Fibroblast of skin of abdomen (primary cell): ENCODE results near the gene CAB39.
"Not testable (repeated sequence)": the region's sequence is repeated elsewhere in the genome, so short reads cannot be mapped to it uniquely, and the experiment has no call there.

Experiments
- DNase-seq: peaks from one replicate; pipeline ENCODE4 v3.0.0-alpha.2; 2013

Gene CAB39

DNA sequence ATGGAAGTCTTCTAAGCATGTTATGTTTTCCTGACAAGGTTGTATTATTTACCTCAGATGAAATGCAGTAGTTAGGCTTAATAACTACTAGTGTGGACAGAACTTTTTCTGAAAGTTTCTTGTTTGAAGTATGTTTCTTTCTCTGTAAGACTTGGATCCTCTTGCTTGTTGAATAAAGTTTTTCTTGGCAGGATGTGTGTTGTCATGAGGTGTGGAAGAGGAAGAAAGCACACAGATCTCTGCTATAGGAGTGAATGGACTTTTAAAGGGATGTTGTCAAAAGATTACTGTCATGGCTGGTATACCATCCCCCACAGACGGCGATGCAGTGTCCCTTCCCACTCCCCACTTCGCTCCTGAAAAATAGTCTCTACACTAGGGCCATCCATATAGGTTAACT is 2.6 kb downstream of the CAB39 start:
- no peak for DNase-seq

DNA sequence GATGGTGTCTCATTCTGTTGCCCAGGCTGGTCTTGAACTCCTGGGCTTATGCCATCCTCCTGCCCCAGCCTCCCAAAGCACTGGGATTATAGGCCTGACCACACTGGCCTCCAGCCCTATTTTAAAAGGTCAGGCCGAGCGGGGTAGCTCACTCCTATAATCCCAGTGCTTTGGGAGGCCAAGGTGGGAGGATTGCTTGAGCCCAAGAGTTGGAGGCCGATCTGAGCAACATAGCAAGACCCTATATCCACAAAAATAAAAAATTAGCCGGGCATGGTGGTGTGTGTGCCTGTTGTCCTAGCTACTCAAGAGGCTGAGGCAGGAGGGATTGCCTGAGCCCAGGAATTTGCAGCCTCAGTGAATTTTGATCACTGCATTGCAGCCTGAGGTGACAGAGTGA is 3.9 kb downstream of the CAB39 start:
- no peak for DNase-seq

DNA sequence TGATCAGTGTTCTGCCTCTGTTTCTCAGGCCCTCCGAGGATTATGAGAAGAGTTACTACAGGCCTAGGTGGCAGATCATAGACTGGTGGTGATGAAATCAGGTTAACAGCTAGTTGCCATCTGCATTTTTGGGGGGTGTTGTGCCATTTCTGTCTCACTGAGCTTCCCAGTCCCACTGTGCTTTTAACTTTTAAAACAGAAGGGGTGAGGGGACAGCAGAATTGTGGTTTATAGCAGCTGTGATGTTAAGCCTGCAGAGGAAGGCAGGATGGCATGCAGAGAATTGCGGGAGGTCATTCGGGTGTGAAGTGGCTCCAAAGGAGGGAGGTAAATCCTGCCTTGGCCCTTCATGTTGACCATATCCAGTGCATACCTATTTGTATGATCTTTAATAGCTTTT is 5.0 kb downstream of the CAB39 start:
- peak; percentile 21 for DNase-seq

DNA sequence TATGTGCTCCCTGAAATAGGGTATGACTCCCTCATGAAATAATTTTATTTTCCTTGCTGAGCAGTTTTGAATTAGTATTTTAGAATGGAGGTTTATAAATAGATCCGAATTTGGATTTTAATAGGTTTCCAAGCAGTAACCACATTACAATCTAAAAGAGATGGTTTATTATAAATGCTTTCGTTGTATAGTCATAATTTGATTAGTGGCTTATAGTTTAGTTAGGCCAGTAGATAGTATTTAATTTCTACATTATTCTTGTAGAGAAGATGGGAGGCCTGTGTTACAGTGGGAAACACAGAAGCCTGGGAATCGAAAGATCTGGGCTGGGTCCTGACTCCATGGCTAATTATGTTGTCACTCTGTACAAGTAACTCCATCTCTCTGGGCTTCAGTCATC is 6.7 kb downstream of the CAB39 start:
- DNase-seq = no peak

DNA sequence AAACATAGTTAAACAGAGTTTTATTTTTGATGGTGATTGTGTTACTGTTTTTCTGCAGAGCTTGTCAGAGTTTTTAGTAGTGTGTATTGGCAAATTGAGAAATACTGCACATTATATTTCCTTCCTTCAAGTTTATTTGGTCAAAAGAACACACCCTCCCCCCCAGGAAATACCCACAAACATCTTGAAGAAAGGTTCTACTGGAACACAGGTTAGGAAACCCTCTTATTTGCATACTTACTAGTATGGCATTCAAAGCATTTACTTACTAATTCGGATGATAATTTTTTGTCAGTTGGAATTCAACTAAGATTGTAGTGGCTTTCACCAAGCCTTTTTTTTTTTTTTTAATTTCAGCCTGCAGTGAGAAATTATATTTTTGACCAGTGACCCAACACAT is 9.1 kb downstream of the CAB39 start:
- DNase-seq = peak; percentile 50

DNA sequence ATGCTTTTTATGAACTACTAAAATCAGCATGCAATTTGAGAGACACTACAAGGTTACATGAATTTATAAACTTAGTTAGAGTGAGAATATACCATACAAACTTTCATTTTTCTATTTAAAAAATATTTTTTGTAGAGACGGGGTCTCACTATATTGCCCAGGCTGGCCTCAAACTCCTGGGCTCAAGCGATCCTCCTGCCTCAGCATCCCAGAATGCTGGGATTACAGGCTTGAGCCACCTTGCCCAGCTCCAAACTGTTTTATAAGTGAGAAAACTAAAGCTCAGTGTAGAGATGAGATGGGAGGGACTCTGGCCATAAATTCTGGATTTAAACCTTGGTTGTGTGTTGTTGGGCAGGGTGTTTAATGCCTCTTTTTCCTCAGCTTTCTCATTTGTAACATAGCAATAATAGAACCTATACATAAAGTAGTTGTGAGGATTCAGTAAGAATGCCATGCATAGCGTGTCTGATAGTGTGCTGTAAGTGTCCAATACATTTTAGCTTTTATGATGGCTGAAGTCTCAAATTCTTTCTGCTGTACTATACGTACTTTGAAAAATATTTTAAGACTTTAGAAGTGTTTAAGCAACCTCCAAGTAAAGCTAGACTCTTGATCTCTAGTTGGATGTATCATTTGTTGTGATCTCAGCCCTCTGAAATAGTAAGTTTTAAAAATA is 9.7 kb downstream of the CAB39 start:
- no peak for DNase-seq

DNA sequence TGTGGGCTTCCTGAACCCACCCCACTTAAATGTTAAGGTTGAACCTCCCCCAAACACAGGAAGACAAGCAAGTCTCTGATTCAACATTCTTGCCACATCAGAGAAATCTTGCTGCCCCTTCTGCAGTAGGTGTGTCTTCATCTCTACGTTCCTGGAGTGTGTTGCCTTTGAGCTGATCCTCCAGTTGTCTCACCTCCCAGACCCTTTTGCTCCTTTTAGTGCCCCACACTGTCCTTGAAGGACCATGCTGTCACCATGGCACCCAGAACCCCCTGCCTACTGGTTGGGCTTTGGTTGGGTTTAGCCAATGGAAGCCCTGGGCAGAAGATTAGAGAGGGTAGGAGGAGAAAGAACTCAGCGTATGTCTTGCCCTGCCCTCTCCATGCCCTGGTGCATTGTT is 10.7 kb downstream of the CAB39 start:
- no peak for DNase-seq

DNA sequence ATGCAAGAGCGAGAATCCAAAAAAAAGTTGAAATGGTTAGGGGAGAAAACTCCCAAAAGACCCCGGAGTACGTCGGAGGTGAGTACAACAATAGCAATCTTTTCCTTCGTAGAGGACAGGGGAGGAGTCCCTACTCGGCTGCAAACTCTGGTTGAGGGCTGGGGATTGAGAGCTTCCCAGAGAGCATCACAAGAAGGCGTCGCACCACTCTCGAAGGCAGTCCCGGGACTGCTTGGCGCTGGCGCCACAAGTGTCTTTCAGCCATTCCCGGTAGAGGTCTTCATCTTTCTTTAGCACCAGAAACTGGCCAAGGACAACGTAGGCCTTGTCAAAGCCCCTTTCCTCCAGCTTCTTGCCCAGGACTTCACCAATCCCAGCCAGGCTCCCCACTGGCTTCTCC is 12.3 kb downstream of the CAB39 start:
- DNase-seq = not testable (repeated sequence)

DNA sequence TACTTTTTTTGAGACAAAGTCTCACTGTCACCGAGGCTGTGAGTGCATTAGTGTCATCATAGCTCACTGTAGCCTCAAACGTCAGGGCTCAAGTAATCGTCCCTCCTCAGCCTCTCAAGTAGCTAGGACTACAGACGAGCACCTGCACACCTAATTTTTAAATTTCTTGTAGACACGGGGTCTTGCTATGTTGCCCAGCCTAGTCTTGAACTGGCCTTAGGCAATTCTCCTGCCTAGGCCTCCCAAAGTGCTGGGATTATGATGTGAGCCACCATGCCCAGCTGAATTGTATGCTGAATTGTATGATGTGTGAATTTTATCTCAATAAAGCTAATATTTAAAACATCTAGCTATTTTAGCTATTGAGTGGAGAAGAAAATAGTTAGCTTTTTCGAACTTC is 18.9 kb downstream of the CAB39 start:
- no peak for DNase-seq

DNA sequence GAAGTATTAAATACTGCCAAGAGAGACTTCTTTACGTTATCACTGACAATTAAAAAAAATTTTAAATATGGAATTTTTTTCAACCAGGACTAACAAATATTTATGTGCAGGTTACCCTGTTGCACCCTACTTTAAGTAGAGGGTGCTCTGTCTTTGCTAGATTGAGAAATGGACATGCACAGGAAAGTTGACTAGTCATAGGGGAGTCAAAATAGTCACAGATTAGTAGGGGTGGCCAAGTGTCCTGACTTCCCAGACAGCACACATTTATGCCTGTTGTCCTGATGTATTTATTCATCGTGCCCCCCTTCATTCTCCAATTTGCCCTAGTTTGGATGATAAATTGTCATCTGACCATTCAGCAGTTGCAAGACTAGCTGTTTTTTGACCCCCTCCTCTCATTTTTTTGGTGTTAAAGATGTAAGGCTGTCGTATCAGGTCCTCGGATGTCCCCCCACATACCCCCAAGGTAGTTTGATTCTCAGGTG is 20.3 kb downstream of the CAB39 start:
- no peak for DNase-seq

DNA sequence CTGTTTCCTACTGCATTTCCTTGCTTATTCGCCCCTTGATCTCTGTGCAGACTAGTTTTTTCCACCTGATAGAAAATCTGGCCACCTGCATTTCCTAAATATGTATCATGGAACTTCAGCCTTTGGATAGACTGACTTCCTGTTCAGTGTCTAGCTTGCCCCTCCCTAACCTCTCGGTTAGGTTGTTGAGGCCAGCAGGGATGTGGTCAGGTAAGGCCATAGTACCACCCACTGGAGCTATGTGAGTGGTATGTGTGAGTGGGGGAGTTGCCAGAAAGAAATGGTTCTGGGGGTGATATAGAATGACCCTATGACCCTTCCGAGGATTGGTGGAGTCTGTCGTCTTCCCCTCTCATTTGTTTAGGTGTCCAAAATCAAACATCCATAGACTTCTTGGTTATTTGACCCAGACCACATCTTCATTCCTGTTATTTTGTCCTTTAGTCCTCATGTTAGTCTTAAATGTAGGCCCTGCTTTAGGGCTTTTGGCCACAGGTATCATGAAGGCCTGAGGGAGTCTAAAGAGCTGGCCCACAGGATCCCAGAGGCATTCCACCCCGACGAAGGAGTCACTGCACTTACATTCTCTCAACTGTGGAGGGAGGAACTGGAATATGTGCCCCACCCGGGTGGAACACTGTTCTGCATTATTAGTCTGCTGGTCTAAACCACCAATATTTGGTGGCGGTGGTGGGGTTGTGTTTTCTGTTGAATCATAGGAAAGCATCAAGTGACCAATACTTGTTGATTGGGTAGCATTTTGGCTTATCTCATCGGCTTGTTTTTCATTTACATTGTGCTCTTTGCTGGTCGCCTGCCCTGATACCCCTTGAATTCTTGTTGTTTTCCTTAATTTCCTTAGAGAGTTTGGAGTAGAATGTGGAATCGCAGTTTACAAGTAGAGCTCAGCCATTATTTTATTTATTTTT is 21.9 kb downstream of the CAB39 start:
- DNase-seq = no peak

DNA sequence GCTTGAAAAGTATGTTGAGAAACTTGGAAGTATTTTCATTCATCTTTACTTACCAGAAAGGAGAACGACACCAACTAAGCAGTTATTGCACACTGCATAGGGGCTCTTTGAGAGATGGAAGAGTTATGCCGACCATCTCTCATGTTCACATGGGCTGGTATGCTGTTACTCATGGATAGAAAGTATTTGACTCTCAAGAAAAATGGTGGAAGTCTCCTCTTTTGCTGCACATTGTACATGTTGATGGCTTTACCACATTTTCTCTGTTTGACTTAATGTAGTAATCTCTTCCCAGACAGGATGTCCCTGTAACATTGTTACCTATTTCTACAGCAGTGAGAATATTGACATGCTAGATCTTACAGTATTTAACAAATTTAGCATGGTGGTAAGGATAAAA is 23.2 kb downstream of the CAB39 start:
- DNase-seq = no peak

DNA sequence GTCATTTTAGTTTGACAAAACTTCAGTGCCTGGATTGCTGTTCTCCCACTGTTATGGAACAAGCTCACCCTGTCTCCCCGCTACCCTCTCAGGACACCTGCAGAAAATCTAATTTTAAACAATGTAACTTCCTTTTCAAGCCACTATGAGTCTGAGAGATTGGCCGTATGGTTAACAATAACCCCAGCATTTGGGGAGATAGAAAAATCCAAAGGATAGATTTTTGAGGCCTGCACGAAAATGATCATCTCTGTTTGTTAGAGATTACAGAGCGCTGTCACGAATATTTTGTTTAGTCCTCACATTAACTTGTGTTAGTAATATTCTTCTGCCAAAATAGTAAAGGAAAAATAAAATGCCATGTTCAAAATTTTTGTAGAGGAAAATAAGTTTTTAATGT is 24.7 kb downstream of the CAB39 start:
- no peak for DNase-seq

DNA sequence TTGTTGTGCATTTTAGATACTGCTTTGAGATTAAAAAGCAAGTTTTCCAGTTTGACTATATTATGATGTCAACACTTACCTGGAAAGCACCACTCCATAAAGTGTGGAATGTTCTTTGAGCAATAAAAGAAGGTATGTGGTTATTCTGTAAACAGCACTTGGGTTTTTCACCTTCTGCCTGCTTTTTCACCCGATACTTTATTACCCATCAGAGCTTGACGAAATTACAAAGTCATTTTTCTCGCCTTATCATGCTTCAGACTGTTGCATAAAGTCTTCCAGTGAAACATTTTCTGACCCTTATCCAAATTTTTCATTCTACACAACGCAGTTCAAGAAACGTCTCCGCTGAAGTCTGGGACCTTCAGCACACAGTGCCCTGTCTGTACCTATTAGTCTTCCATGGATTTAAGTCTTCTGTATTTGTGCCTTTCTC is 25.2 kb downstream of the CAB39 start:
- no peak for DNase-seq

DNA sequence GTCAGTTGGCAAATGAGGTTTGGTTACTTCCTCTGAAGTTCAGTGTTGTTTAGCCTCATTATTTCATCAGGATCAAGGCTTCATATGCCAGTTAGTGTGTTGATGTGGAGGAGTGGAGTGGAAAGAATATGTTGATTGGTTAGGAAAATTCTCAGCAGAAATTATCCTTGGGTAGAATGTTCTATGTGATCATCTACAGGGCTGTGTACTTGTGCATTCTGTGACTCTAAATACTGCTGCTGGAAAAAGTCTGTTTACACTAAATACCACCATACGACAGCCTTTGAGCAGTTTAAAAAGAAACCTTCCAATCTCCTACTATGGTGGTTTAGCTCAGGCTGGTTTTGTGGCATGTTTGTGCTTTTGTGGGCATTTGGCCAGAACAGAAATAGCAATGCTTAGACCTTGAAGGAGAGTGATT is 25.8 kb downstream of the CAB39 start:
- DNase-seq = peak; percentile 41

DNA sequence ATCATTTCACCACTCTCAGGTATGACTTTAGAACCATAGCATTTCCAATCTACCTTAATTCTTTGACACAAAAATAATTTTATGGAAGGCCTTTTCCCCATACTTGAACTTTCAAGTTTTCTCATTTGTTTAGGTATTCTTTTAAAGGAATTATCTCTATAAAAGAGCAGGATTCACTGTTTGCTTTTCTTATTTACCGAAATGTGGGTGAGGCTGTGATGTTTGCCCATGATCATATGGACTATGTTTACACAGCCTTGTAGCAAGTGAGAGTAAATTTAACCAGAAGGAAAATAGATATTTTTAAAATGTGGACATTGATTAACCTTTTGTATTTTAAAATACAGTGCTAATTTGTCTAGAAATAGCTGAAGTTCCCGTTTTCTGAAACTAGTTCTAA is 26.3 kb downstream of the CAB39 start:
- no peak for DNase-seq

DNA sequence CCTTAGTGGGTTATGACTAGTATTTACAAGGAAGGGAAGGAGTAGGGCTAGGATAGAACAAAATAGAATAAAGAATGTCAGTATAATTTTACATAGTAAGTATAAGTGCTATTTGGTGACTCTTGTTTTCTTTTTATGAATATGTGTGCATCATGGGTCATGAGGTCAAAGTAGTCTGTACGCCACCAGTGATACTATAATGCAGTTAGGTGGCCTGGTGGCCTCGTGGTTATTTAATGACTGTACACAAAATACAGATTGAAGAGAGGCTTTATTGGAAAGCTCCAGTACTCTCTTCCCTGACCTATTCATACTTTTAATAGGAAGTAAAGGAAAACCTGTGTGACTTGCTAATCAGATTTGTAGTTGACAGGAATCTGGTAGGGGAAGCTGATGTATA is 27.3 kb downstream of the CAB39 start:
- DNase-seq = no peak

DNA sequence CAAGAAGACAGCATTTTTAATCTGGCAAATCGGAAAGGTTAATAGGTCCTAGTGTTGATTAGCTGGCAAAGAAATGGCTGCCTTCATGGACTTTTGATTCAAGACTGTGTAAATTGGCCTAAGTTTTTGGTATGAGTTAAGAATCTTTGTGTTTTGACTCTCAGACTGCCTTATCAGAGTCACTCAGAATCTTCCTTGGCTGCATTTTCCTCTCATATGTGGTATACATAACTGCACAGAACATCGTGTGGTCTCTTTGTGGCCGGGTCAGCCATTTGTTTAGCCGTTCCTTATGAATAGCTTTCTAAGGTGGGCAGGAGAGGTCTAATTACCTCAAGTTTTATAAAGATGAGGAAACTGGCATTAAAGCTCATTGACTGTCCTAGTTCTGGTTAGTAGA is 30.1 kb downstream of the CAB39 start:
- DNase-seq = no peak

DNA sequence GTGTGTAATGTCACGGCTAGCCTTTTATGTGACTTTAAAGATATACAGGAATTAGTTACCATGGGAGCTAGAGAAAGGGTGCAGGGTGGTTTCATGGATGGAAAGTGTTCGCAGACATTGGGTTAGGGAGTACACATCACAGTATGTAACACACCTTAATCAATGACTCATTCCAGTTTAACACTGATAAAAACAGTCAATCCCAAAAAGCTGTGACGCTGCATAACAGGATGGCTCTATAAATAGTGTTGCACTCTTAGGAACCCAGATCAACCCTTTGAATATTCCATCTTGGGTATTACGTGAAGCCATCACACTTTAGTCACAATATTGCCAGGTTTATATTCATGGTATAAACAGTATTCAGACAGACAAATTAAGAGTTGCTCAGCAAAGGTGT is 33.6 kb downstream of the CAB39 start:
- no peak for DNase-seq

DNA sequence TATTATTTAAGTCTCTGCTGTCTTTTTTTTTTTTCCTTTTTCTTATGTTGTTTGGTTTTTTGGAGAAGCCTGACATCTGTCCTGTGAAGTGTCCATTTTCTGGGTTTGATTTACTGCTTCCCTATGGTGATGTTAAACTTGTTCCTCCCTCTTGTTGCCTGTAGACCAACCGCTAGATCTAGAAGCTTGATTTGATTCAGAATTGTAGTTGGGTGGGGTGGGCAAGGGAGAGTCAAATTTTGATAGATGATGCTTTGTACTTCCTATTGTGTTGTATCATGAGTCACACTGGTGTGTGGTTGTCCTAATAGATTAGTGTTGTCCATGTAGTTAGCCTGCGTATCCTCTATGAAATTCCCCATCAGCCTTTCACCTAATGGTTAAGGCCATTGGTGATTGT is 35.4 kb downstream of the CAB39 start:
- DNase-seq = no peak

DNA sequence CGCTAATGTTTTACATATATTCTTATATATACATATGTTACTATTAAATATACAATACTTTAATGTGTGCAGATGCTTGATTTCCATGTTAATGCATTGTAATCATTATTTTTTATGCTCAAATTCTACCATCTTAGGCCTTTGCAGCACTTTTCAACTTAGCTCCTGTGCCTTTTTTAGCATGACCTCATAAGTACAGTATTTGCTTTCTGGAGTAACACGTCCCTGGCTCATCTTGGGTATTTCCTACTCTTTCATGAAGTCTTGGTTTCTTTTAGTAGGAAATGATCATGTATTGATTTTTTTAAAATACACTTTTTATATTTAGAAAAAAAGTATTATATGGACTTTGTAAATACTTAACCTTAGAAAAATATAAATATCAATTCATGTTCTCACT is 36.5 kb downstream of the CAB39 start:
- peak; percentile 38 for DNase-seq

DNA sequence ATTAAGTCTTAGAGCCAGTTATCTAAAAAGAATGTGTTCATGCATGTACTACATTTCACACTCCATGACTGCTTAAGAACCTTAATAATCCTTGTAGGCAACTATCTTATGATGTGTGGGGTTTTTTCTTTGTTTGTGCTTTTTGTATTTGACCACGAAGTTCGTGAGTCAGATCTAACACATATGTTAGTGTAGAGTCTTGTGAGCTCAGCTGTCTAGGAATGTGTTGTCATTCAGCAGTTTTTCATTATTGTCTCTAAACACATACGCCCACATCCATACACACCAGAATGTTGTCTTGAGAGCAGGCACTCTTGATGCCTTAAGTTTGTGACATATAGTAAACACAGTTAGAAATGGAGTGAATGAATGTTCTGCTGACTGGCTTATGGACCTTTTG is 38.4 kb downstream of the CAB39 start:
- DNase-seq = peak; percentile 87

DNA sequence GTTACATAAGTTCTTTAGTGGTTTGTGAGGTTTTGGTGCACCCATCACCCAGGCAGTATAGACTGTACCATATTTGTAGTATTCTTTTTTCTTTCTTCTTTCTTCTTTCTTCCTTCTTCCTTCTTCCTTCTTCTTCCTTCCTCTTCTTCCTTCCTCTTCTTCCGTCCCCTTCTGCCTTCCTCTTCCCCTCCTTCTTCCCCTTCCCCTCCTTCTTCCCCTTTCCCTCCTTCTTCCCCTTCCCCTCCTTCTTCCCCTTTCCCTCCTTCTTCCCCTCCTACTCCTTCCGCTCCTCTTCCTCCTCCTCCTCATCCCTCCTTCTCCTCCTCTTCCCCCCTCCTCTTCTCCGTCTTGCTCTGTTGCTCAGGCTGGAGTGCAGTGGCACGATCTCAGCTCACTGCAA is 41.6 kb downstream of the CAB39 start:
- no peak for DNase-seq

DNA sequence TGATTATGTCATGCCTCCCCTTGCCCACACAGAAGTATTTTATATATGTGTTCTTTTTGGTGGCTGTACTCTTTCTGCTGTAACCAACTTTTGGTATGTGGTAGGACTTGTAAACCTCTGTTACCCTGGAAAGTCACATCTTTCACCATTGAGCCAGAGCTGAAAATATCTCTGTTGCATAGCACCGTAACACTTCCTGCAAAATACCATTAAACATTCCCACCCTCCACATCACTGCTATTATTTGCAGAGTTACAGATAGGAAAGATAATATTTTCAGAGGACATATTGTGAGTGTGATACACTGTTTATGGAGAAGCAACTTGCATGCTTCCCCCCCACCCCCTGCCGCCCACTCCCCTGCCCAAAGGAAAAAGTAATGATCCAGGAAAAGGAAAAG is 44.8 kb downstream of the CAB39 start:
- DNase-seq = peak; percentile 55
